LNCaP clone FGC (cell line): ENCODE results near the gene FAM76A.
"Not testable (repeated sequence)": the region's sequence is repeated elsewhere in the genome, so short reads cannot be mapped to it uniquely, and the experiment has no call there.

Experiments
- DNase-seq: peaks from one replicate; pipeline ENCODE4 v3.0.0-alpha.2; 2011; ENCODE audit warnings: low read depth
- H3K4me3 ChIP-seq: 2 replicates; pipeline ENCODE4 v1.5.1; 2011; ENCODE audit warnings: mild to moderate bottlenecking, low read depth, low read length, control low read depth
- CTCF ChIP-seq: IDR thresholded peaks from 2 replicates; pipeline ENCODE4 v1.5.1; 2012; ENCODE audit warnings: mild to moderate bottlenecking; ENCODE audit not compliant: control insufficient read depth, insufficient read depth; ENCODE audit errors: extremely low read depth

FAM76A gene

GRCh38 chr1:27725374-27726172 lies at the start of gene FAM76A:
TSS of gene FAM76A (plus strand) at chr1:27725961. CDS start at chr1:27726081, 120 bp downstream.
- peak within 1 kb of the TSS; percentile 69 for H3K4me3 ChIP-seq
- peak; percentile 95 for DNase-seq
- peak; percentile 69 for TF ChIP-seq CTCF

DNA sequence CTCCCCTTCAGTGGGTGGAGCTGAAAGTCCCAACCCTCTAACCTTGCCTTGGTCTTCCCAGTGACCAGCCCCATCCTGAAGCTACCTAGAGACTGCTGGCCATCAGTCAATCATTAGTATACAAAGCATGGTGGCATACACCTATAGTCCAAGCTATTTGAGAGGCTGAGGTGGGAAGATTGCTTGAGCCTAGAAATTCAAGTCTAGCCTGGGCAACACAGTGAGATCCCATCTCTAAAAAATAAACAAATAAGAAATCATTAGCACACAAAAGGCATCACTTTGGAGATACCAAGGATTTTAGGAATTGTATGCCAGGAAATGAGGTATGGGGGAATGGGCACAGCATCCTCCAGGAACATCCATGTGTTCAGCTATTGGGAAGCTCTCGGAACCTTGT lies 49.4 kb upstream of the FAM76A start:
- H3K4me3 ChIP-seq = no peak overlapping the region
- TF ChIP-seq CTCF = no peak
- DNase-seq = no peak

- no peak for DNase-seq
Measured at GRCh38 chr1:27678747-27679146, 47.0 kb upstream of the FAM76A start.

DNA sequence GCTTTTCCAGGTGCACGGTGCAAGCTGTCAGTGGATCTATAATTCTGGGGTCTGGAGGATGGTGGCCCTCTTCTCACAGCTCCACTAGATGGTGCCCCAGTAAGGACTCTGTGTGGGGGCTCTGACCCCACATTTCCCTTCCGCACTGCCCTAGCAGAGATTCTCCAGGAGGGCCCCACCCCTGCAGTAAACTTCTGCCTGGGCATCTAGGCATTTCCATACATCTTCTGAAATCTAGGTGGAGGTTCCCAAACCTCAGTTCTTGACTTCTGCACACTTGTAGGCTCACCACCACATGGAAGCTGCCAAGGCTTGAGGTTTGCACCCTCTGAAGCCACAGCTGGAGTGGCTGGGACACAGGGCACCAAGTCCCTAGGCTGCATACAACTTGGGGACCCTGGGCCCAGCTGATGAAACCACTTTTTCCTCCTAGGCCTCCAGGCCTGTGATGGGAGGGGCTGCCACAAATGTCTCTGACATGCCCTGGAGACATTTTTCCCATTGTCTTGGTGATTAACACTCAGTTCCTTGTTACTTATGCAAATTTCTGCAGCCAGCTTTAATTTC lies 45.5 kb upstream of the FAM76A start:
- DNase-seq, H3K4me3 ChIP-seq: not testable (repeated sequence)

More at GRCh38 chr1:27678747-27679146, 47.0 kb upstream of the FAM76A start:
- no peak overlapping the region for H3K4me3 ChIP-seq
- TF ChIP-seq CTCF = no peak

DNA sequence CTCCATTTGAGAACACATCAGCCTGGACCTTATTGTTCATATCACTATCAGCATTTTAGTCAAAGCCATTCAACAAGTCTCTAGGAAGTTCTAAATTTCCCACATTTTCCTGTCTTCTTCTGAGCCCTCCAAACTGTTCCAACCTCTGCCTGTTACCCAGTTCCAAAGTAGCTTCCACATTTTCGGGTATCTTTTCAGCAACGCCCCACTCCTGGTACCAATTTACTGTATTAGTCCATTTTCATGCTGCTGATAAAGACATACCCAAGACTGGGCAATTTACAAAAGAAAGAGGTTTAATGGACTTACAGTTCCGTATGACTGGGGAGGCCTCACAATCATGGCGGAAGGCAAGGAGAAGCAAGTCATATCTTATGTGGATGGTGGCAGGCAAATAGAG lies 44.2 kb upstream of the FAM76A start:
- H3K4me3 ChIP-seq = not testable (repeated sequence)

GRCh38 chr1:27682351-27682944 lies 43.3 kb upstream of the FAM76A start:
- DNase-seq = no peak
- H3K4me3 ChIP-seq = no peak overlapping the region
- no peak for TF ChIP-seq CTCF

More for the DNA sequence above, 44.2 kb upstream of the FAM76A start:
- not testable (repeated sequence) for DNase-seq

- no peak overlapping the region for H3K4me3 ChIP-seq
- DNase-seq = no peak
- no peak for TF ChIP-seq CTCF
Measured at GRCh38 chr1:27684176-27684575, 41.6 kb upstream of the FAM76A start.
